HAP-1 (cell line): ENCODE measurements around the gene FSD1L.

Source experiments
- DNase-seq, 2 experiments: peaks; one replicate each; pipeline ENCODE4 v3.0.0-alpha.2; 2016 to 2020; ENCODE audit warnings: low spot score in 2 of 2
- H3K27me3 ChIP-seq: fragments of 250-450 bp; sonication (Bioruptor Pico); 2 replicates; pipeline ENCODE4 v1.5.1; 2020; ENCODE audit warnings: low read depth, mild to moderate bottlenecking, moderate library complexity
- H3K36me3 ChIP-seq: fragments of 250-450 bp; sonication (Bioruptor Pico); replicated peaks from 2 replicates; pipeline ENCODE4 v1.5.1; 2020; ENCODE audit warnings: mild to moderate bottlenecking
- H3K4me1 ChIP-seq: fragments of 250-450 bp; sonication (Bioruptor Pico); 2 replicates; pipeline ENCODE4 v1.5.1; 2020; ENCODE audit warnings: mild to moderate bottlenecking
- H3K4me3 ChIP-seq: fragments of 250-450 bp; sonication (Bioruptor Pico); 2 replicates; pipeline ENCODE4 v1.5.1; 2020; ENCODE audit warnings: mild to moderate bottlenecking, moderate library complexity
- H3K9me3 ChIP-seq: fragments of 250-450 bp; sonication (Bioruptor Pico); 2 replicates; pipeline ENCODE4 v1.5.1; 2020; ENCODE audit warnings: mild to moderate bottlenecking, moderate library complexity
- in situ Hi-C: fragments of 300-500 bp; cut with MboI; formaldehyde crosslinking; loops from 3 replicates; pipeline ENCODE4 v1.14.3; 2020; ENCODE audit warnings: low sequenced_read_pairs, inconsistent platforms, mixed read lengths

Gene FSD1L

DNA sequence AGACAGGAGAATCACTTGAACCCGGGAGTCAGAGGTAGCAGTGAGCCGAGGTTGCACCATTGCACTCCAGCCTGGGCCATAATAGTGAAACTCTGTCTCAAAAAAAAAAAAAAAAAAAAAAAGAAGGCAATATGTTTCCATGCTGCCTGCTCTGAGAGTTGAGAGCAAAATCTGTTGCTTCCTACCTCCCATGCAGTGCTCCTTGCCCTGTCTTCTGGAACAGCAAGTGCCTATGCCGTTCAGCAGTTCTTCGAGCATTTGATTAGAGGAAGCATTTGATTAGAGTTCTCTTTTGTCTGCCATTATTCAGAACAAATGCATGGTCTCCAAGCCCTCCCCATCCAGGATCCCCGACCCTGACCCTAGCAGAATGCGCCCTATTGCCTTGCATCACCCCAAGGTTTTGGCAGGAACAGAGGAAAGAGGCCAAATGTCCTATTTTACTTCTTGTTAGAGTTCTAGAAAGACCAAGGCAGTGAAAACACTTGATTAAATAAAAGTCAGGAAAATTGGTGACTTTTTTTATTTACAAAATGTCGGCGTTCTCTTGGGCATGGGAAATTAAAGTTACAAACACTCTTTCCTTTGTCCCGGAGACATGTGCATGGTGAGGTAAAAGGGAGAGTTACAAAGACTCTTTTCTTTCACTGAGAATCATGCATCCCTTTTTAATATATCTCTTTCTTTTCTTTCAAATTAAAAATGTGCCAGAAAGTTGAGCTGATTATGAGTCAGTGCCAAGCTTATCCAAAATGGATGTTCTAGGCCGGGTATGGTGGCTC, 27.8 kb upstream of the FSD1L start:
- no peak overlapping the region for H3K4me3 ChIP-seq
- in situ Hi-C loops = loop anchor here (10.0 kb wide), 2 partner anchors 495 to 645 kb away; partner anchors contain the start of gene ABCA1
- no peaks in the 10 kb centered on the region for H3K27me3 ChIP-seq
- H3K9me3 ChIP-seq = no peaks in the 10 kb centered on the region
- DNase-seq = no peak
- 0 out of 2 replicates have a peak, but pooled peaks cover 6% of the 10 kb centered on the region for H3K4me1 ChIP-seq
- H3K36me3 ChIP-seq = no peaks in the 10 kb centered on the region

DNA sequence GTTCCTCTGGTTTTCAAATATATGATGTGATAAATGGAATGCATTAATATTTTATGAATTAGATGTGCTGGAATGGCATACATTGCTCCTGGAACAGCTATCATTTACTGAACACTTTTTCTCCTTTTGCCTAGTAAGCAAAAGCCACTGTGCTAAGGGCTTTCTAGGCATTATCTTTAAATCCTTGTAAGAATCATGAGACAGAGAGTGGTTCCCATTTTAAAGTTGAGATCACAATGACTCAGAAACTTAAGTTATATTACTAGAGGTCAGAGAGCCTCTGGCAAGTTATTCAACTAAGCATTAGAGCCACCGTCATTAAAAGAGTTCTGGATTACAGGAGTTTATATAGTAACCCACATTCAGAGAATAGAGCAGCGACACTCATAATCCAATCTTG, 26.7 kb upstream of the FSD1L start:
- no peaks in the 10 kb centered on the region for H3K9me3 ChIP-seq
- DNase-seq = no peak
- in situ Hi-C loops = no loop called here

DNA sequence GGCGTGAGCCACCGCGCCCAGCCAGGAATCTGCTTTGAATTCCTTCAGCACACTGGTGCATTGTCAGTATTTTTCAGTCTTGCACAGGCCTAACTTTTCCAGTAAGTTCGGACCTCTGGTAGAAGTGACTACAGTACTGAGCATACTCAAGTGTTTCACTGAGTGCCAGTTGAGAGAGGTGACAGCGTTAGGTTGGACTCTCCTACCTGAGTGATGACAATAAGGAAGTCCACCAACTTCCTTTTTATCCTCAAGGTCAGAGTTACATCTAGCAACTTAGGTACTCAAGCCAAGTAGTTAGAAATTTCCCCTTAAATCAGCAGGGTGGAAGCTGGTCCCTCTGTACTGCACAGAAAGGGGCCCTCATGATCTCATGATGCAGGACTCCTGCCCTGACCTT, 26.0 kb upstream of the FSD1L start:
- no peak overlapping the region for H3K4me3 ChIP-seq
- no peaks in the 10 kb centered on the region for H3K27me3 ChIP-seq
- no peaks in the 10 kb centered on the region for H3K9me3 ChIP-seq
- H3K36me3 ChIP-seq = no peaks in the 10 kb centered on the region
- no peak for DNase-seq
- in situ Hi-C loops = no loop called here
- 0 out of 2 replicates have a peak, but pooled peaks cover 3% of the 10 kb centered on the region for H3K4me1 ChIP-seq

More for the DNA sequence above, 26.7 kb upstream of the FSD1L start:
- Histone ChIP-seq H3K4me3 (no peak overlapping the region), H3K27me3 (no peaks in the 10 kb centered on the region), H3K36me3 (no peaks in the 10 kb centered on the region), H3K4me1 (0 out of 2 replicates have a peak, but pooled peaks cover 3% of the 10 kb centered on the region)

DNA sequence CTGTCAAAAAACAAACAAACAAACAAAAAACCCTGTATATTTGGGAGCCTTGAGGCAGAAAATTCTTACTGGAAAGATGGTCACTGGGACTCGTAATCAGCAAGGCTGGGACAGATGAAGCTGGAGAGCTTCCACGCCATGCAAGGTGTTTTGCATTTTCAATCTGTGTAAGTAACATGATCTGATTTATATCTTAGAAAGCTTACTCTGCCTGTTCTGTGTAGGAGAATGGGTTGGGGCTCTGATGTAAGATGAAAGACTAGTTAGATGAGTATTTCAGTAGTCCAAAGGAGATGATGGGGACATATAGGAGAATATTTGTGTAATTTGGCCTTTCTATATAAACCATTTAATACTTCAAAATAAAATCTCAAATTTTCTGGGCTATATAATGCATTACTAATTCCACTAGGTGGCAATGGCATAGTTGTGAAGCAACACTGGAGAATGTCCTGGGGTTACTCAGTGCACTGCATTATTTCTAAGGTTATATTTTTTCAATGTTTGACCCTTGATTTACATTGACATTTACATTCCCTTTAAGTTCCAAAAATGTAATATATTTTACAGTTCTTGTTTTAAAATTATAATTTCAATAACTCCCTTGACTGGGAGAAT, 21.9 kb upstream of the FSD1L start:
- H3K36me3 ChIP-seq = no peaks in the 10 kb centered on the region
- no peaks in the 10 kb centered on the region for H3K27me3 ChIP-seq
- H3K9me3 ChIP-seq = no peaks in the 10 kb centered on the region
- H3K4me1 ChIP-seq = 0 out of 2 replicates have a peak, but pooled peaks cover 3% of the 10 kb centered on the region
- in situ Hi-C loops = no loop called here
- no peak overlapping the region for H3K4me3 ChIP-seq
- peak in 1 of 2 experiments; percentile 18 for DNase-seq

DNA sequence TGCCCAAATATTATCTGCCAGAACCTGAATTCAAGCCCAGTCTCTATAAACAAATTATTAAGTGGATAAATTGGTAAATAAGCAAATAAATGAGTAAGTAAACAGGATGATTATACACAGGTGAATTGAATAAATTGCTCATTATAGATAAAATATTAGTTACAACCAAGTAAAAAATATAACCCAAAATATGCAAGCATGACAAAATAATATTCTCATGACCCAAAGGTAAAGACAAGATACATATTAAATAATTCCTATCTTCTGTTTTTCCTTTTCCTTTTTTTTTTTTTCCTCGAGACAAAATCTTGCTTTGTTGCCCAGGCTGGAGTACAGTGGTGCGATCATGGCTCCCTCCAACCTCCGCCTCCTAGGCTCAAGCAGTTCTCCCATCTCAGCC, 21.2 kb upstream of the FSD1L start:
- Histone ChIP-seq H3K36me3 (no peaks in the 10 kb centered on the region), H3K9me3 (no peaks in the 10 kb centered on the region), H3K4me3 (no peak overlapping the region), H3K4me1 (no peaks in the 10 kb centered on the region), H3K27me3 (no peaks in the 10 kb centered on the region)
- DNase-seq = no peak
- in situ Hi-C loops = no loop called here

DNA sequence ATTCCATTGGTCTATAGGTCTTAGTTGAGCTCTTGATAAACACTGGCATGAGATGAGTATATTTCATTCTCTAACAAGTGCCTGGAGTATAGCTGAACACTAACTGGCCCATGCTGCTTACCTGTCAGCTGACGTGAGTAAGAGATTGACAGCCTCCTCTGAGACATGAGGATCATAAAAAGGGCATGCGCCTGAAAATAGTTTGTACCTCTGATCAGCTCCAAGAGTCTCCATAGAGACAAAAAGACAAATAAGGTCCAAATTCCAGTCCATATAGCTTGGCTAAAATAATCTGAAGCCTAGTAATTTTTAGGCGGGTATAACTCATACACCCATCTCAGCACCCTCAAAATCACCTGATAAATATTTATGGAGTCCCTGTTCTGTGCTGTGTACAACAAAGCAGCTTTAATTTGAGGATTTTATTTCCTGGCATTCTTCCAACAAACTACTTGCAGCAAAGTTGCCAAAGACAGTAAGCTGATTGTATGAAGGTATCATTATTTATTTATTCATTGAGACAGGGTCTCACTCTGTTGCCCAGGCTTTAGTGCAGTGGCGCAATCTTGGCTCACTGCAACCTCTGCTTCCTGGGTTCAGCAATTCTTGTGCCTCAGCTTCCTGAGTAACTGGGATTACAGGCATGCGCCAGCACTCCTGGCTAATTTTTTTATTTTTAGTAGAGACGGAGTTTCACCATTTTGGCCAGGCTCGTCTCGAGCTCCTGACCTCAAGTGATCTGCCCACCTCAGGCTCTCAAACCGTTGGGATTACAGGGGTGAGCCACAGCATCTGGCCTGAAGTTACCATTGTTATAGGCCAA, 16.2 kb upstream of the FSD1L start:
- no peak overlapping the region for H3K4me3 ChIP-seq
- H3K4me1 ChIP-seq = no peaks in the 10 kb centered on the region
- no peak for DNase-seq
- in situ Hi-C loops = no loop called here
- H3K9me3 ChIP-seq = no peaks in the 10 kb centered on the region
- H3K27me3 ChIP-seq = no peaks in the 10 kb centered on the region
- H3K36me3 ChIP-seq = no peaks in the 10 kb centered on the region

DNA sequence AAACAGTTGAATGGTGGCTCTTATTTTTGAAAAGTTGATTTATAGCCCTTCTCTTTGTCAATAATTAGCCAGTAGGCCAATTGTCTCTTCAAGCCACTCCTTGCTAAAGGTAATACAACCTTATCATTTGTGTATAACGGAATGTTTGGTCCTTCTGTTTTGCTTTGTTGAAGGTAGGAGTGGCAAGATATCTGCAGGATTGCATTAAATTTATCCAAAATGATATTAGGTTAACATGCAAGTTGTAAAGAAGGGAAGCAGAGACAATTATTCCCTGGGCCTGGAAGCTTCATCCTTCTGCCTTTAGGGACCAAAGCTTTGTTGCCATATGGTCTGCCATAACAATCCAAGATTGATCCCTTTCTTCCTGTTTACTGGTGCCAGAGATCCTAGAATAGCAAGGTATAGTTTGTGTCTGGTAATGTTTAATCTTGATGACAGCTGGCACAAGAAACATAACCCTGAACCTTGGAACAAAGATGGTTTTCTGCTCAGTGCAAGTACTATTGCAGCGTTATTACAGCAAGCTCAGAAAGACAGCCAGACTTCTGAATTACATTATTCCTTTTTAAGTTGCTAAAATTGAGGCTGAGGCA, 15.5 kb upstream of the FSD1L start:
- DNase-seq = no peak
- H3K36me3 ChIP-seq = no peaks in the 10 kb centered on the region
- H3K4me3 ChIP-seq = no peak overlapping the region
- in situ Hi-C loops = no loop called here
- no peaks in the 10 kb centered on the region; the same call in 1 of the 2 replicates for H3K9me3 ChIP-seq
- peaks cover 2% of the 10 kb centered on the region for H3K4me1 ChIP-seq
- H3K27me3 ChIP-seq = no peaks in the 10 kb centered on the region

DNA sequence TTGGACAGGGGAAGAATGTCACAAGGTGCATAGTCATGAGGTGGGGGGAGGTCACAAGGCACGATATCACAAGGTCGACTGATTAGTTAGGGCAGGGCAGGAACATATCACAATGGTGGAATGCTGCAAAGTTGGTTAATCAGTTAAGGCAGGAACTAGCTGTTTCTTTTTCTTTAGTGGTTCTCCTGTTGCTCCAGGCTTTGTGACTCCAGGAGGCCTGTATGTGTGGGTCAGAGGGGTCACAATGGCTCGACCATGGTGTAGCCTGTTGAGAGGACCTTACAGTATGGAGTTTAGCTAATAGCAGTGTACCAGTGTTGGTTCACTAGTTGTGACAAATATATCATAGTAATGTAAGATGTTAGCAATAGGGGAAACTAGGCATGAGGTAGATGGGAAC, 12.4 kb upstream of the FSD1L start:
- Histone ChIP-seq H3K36me3 (no peaks in the 10 kb centered on the region), H3K27me3 (no peaks in the 10 kb centered on the region), H3K4me3 (no peak overlapping the region), H3K4me1 (peaks cover 12% of the 10 kb centered on the region), H3K9me3 (no peaks in the 10 kb centered on the region; the same call in 1 of the 2 replicates)
- in situ Hi-C loops = no loop called here
- DNase-seq = no peak

DNA sequence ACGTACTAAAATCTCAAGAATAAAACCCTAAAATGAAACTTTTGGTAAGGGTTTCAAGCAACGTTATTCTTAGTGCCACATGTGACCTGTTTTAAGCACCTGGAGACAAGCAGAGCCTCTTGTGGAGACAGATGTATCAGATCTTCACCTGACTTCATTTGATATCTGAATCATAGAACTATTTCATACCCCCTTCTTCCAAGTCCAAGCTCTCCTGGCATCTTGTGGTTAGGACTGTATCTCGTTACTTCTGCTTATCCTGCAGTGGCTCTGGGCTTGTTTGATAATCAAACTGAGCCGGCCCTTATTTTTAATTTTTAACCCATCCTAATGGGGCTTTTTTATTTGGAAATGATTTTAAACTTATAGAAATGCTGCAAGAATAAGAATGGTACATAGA, 11.1 kb upstream of the FSD1L start:
- Histone ChIP-seq H3K4me1 (peaks cover 17% of the 10 kb centered on the region), H3K27me3 (no peaks in the 10 kb centered on the region), H3K9me3 (no peaks in the 10 kb centered on the region; the same call in 1 of the 2 replicates), H3K36me3 (no peaks in the 10 kb centered on the region), H3K4me3 (no peak overlapping the region)
- no peak for DNase-seq
- in situ Hi-C loops = no loop called here

DNA sequence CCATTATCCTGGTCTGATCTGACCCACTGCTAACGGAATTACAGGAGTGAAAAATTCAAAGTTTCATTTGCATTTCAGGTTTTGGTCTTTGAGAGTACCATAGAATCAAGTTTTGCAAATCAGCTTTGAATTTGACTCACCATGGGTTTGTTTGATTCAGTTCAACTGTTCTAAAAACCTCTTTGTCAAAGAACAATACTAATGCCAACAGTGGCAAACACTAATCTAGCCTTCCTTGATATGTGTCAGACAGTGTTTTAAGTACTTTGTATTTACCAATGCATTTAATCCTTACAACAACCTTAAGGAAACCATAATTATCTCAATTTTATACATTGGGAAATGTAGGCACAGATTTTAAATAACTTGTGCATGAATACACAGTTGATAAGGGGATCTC, 10.1 kb upstream of the FSD1L start:
- H3K36me3 ChIP-seq = no peaks in the 10 kb centered on the region
- H3K9me3 ChIP-seq = no peaks in the 10 kb centered on the region; the same call in 1 of the 2 replicates
- in situ Hi-C loops = no loop called here
- no peak overlapping the region for H3K4me3 ChIP-seq
- peaks cover 17% of the 10 kb centered on the region for H3K4me1 ChIP-seq
- DNase-seq = no peak
- H3K27me3 ChIP-seq = no peaks in the 10 kb centered on the region

DNA sequence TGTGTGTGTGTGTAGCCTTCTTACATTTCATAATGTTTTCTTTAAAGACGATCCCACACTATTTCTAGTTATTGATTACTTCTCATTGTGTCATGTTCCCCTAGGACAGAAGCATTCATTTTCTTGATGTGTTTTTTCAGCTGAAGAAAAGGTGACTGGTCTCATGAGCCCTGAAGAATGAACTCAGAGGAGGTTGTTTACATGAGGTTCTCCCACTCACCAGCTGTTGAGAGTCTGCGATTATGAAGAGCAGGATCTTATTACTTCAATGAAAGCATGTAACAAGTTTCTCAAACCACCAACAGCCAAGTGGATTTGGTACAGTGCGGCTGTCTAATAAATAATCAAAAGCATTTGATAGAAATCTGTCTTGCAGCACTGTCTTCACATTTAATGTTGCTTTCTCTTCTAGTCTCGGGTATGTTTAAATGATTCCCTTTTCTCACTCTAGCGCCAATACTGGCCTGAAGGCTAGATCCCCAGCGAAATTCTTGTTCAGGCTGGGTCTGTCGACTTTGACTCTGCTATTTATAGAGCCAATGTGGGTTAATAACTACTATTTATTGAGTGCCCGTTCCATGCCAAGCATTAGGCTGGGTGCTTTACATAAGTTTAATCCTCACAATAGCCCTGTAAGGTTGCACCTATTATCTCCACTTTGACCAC, 9.6 kb upstream of the FSD1L start:
- H3K4me3 ChIP-seq = no peak overlapping the region
- H3K9me3 ChIP-seq = no peaks in the 10 kb centered on the region; the same call in 1 of the 2 replicates
- H3K4me1 ChIP-seq = peaks cover 17% of the 10 kb centered on the region
- H3K27me3 ChIP-seq = no peaks in the 10 kb centered on the region
- DNase-seq = no peak
- in situ Hi-C loops = no loop called here
- no peaks in the 10 kb centered on the region for H3K36me3 ChIP-seq

DNA sequence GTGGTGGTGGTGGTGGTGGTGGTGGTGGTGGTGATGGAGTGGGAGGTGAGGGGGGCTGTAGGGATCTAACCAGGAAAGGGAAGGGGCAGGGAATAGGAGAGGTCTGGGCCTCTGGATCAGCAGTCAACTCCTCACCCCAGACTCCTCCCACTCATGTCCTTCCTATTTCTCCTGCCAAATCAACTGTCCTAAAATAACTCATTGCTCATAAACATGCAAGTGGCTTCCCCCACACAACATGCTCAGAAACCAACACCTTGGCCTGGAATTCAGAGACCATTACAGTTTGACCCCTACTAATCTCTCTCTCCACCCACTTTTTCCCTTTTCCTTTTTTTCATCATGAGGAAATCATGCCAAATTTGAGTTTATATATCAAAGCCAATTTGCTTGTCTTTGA, 8.4 kb upstream of the FSD1L start:
- no peaks in the 10 kb centered on the region for H3K27me3 ChIP-seq
- in situ Hi-C loops = no loop called here
- no peak overlapping the region for H3K4me3 ChIP-seq
- peaks cover 17% of the 10 kb centered on the region for H3K4me1 ChIP-seq
- no peak for DNase-seq
- H3K36me3 ChIP-seq = no peaks in the 10 kb centered on the region
- H3K9me3 ChIP-seq = no peaks in the 10 kb centered on the region; the same call in 1 of the 2 replicates

DNA sequence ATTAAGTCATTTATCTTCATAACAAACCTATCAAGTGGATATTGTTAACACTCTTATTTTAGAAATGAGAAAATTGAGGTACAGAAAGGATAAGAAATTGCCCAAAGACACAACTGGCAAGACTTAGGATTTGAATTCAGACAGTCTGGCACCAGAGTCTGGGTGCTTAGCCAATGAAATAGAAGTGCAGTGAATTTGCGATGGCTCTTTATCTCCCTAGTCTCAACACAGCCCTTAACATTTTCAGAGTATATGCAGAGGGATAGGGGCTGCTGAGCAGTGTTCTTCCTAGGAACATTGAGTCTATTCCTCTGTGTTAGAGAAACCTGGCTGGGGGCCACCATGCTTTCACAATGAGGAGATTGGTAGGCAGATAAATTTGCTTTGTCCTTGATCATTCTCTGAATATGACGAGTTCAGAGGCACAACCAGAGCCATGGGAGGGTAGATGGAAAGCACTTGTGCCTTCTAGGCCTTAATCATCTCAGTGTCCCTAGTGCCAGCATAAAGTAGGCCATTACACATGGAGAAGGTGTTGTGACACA, 6.1 kb upstream of the FSD1L start:
- in situ Hi-C loops = no loop called here
- no peaks in the 10 kb centered on the region; the same call in 1 of the 2 replicates for H3K9me3 ChIP-seq
- no peaks in the 10 kb centered on the region for H3K27me3 ChIP-seq
- no peak for DNase-seq
- H3K4me3 ChIP-seq = no peak overlapping the region
- no peaks in the 10 kb centered on the region for H3K36me3 ChIP-seq
- H3K4me1 ChIP-seq = peaks cover 17% of the 10 kb centered on the region
